Measurements from ENCODE around the gene PCED1A. TPM values are rescaled to one million over a fixed set of nuclear protein-coding genes. Genes with fewer than 3 reads are reported as not detected.

PCED1A gene
- total and polyA plus RNA-seq, 2 of the 8 experiments (the other 6 are each of a cell fraction or from before 2014, with no cell fraction given): 13.4 to 18.9 TPM

GRCh38 chr20:2794866-2795447, 45.5 kb downstream of the PCED1A start (continued):
- TF ChIP-seq CHD7 (IDR thresholded peaks at IDR 0.05; ENCODE audit: insufficient replicate concordance, low read length): no peak
- TF ChIP-seq KDM1A (IDR thresholded peaks at IDR 0.05; ENCODE audit: borderline replicate concordance, low read length): no peak
- no peak for TF ChIP-seq EZH2 (IDR thresholded peaks at IDR 0.05; ENCODE audit: low read depth, low read length, severe bottlenecking)
- no peak for TF ChIP-seq GABPA (IDR thresholded peaks at IDR 0.05; ENCODE audit: borderline replicate concordance, insufficient read depth, low read length)
- no peak for TF ChIP-seq KDM5A (IDR thresholded peaks at IDR 0.05; ENCODE audit: low read length)
- TF ChIP-seq CTCF (IDR thresholded peaks at IDR 0.05; ENCODE audit: control extremely low read depth in 1 of 3, insufficient read depth in 1 of 3, low read depth in 1 of 3, low read length in 3 of 3): no peak
- TF ChIP-seq YY1 (IDR thresholded peaks at IDR 0.05; ENCODE audit: low read depth, low read length): no peak
- no peak for TF ChIP-seq JUND (IDR thresholded peaks at IDR 0.05; ENCODE audit: low read length)

Measured in H1 (cell line).